Heart right ventricle (tissue), 16 donors: ENCODE results near the gene CASKIN2. TPM values are rescaled to one million over a fixed set of nuclear protein-coding genes. Genes with fewer than 3 reads are reported as not detected.
"Not testable (repeated sequence)": the region's sequence is repeated elsewhere in the genome, so short reads cannot be mapped to it uniquely, and the experiment has no call there.

Experiments
- ATAC-seq, 8 donors: fragments of 200-7000 bp; cut with Tn5 transposase; one replicate each; pipeline ENCODE4 v1.9.1; 2020; ENCODE audit warnings: mild to moderate bottlenecking in 8 of 8, moderate library complexity in 8 of 8, moderate number of reproducible peaks in 1 of 8
- DNase-seq, 2 donors: peaks; one replicate each; pipeline ENCODE4 v3.0.0-alpha.2; 2020
- H3K27ac ChIP-seq, 10 donors: fragments of 200-600 bp; sonication (generic) in 2 of 10; one replicate each; pipeline versions ENCODE4 v1.5.0 to v1.8.0; 2020 to 2022; ENCODE audit warnings: mild to moderate bottlenecking in 3 of 10
- H3K27me3 ChIP-seq, 7 donors: fragments of 200-600 bp; one replicate each; pipeline ENCODE4 v1.8.0; 2021 to 2022; ENCODE audit warnings: mild to moderate bottlenecking in 2 of 7
- H3K36me3 ChIP-seq, 9 donors: fragments of 200-600 bp; sonication (generic) in 1 of 9; one replicate each; pipeline versions ENCODE4 v1.5.0 to v1.8.0; 2020 to 2022; ENCODE audit warnings: mild to moderate bottlenecking in 2 of 9
- H3K4me1 ChIP-seq, 9 donors: fragments of 200-600 bp; sonication (generic) in 1 of 9; one replicate each; pipeline versions ENCODE4 v1.5.0 to v1.8.0; 2020 to 2022; ENCODE audit warnings: mild to moderate bottlenecking in 4 of 9
- H3K4me3 ChIP-seq, 10 donors: fragments of 200-600 bp; sonication (generic) in 2 of 10; one replicate each; pipeline versions ENCODE4 v1.5.0 to v1.8.0; 2020 to 2022; ENCODE audit warnings: mild to moderate bottlenecking in 7 of 10, moderate library complexity in 2 of 10
- H3K9me3 ChIP-seq, 11 donors: fragments of 200-600 bp in 10 of 11; sonication (generic) in 2 of 11; one replicate each; pipeline versions ENCODE4 v1.5.0 to v1.8.0; 2013 to 2022; ENCODE audit warnings: mild to moderate bottlenecking in 2 of 11, control low read depth in 1 of 11, moderate library complexity in 1 of 11
- WGBS, 2 donors: extraction: QIAGEN DNeasy Blood & Tissue Kit; methylation state at CpG; one replicate each; pipeline ENCODE4 v1.1.7; 2013; ENCODE audit warnings: inconsistent platforms in 1 of 2; 5-methylcytosine and 5-hydroxymethylcytosine counted together
- intact Hi-C, 10 donors: fragments of 100-400 bp; cut with DNase I; formaldehyde crosslinking; loops; one replicate each; pipeline versions ENCODE4 v1.11.1 to v1.14.2; 2022
- polyA plus RNA-seq, 2 donors: library from polyadenylated mRNA; stranded (reverse); fragments of 200-250 nt; gene quantifications; one replicate each; pipeline ENCODE4 v1.2.3, GENCODE V29; 2013
- total RNA-seq, 10 donors: library from RNA; stranded (reverse); fragmentation: NEBNext Ultra II Directional in 3 of 10; extraction: Animal tissue kit (Norgen Biotek cat#: 25700) in 3 of 10; gene quantifications; one replicate each; pipeline versions ENCODE4 v1.2.1 to v1.2.4, GENCODE V29; 2021 to 2023
- TF ChIP-seq, protein P1 (sequence below), 9 donors: fragments of 200-600 bp; sonication (generic) in 2 of 9; IDR thresholded peaks; one replicate each; pipeline versions ENCODE4 v1.5.0 to v1.8.0; 2021 to 2022; ENCODE audit warnings: antibody characterized with exemption in 9 of 9, mild to moderate bottlenecking in 5 of 9, moderate library complexity in 1 of 9
- donor health status: Arrhythmogenic right ventricular cardiomyopathy.
- donor health status: ischemic (EF 13 %, LVEDD 7.1; RV severe dilation, severe dysfunction).
- donor health status: healthy with polysubstance abuse.
- donor health status: DM: no; HTN: yes; CAD: no.
- donor health status: DM: no; HTN: no; CAD: no.
- donor health status: ischemic (EF 25% LVEDD 6.9; RV normal size, moderate dysfunction).
- donor health status: ischemic (EF 25% LVEDD 5.7; RV mildly dilated, moderate dysfunction).
- donor health status: healthy.
- donor health status: DM: yes; HTN: yes; CAD: no.
- donor health status: Ischemic cardiomyopathy.
- donor health status: ischemic (EF 35%, LVEDD 5.7; RV mildly dilated, moderate dysfunction).
- donor health status: nonischemic (EF 11% LVEDD 7.7; RV severe dilation, severe dysfunction).
- donor health status: DM: yes; HTN: yes; CAD: no.
- donor health status: PGD.
- donor health status: ischemic (EF 29% LVEDD 5.4; RV normal size, mild dysfunction).
- donor health status: nonischemic (EF 23%, LVEDD 6.1; RV moderate dilation, normal function).

CASKIN2 gene
- total and polyA plus RNA-seq, 12 donors = 17.6 to 59.2 (median 36.5) TPM

DNA sequence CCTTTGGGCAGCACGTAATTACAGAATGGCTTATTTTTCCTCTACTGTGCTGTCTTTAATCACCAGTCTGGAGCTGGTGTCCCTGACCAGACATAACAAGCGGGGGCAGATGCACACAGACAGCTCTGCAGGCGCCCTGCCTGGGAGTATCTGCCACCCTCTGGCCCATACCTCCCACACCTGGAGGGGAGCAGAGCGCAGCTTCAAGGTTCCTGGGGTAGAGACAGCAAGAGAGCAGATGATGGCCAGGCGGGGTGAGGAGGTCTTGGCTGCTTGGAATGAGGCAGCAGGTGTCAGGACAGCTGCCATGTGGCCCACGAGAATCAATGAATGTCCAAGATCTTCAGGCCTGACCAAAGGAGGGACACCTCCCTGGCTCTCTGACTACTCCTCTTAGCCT is 35.1 kb downstream of the CASKIN2 start:
- Histone ChIP-seq H3K4me3 (no peak overlapping the region), H3K4me1 (peaks cover 23 to 61% (median 40%) of the 10 kb centered on the region in 9 donors), H3K36me3 (peaks cover 0 to 2% (median 0%) of the 10 kb centered on the region in 9 donors), H3K9me3 (no peaks in the 10 kb centered on the region), H3K27ac (no peak overlapping the region), H3K27me3 (no peaks in the 10 kb centered on the region)
- ATAC-seq (no peak), DNase-seq (no peak)
- intact Hi-C loops = no loop called here
- TF ChIP-seq, protein P1, sequence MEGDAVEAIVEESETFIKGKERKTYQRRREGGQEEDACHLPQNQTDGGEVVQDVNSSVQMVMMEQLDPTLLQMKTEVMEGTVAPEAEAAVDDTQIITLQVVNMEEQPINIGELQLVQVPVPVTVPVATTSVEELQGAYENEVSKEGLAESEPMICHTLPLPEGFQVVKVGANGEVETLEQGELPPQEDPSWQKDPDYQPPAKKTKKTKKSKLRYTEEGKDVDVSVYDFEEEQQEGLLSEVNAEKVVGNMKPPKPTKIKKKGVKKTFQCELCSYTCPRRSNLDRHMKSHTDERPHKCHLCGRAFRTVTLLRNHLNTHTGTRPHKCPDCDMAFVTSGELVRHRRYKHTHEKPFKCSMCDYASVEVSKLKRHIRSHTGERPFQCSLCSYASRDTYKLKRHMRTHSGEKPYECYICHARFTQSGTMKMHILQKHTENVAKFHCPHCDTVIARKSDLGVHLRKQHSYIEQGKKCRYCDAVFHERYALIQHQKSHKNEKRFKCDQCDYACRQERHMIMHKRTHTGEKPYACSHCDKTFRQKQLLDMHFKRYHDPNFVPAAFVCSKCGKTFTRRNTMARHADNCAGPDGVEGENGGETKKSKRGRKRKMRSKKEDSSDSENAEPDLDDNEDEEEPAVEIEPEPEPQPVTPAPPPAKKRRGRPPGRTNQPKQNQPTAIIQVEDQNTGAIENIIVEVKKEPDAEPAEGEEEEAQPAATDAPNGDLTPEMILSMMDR (IDR thresholded peaks at IDR 0.05) = no peak
- 93 to 97% methylated on average over 6 of the region's 6 CpGs for WGBS, 2 donors

DNA sequence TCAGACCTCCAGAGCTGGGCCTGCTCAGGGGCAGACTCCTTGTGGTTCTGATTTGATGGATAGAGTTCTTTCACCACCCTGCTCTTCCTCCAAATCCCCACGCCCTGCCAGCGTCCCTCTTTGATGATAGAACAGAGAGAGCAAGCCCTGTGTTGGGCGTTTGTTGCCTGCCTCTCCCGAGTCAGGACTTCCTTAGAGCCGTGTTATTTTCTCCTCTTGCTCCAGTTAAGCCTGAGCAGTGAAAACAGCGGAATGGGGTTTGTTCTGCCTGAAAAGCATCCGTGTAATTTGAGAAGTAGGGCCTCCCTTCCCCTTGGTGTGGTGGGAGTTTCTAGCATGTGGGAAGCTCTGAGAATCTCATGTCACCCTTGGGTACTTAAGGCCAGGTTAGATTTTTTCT is 36.8 kb downstream of the CASKIN2 start:
- H3K4me1 ChIP-seq = peaks cover 28 to 75% (median 55%) of the 10 kb centered on the region in 9 donors

DNA sequence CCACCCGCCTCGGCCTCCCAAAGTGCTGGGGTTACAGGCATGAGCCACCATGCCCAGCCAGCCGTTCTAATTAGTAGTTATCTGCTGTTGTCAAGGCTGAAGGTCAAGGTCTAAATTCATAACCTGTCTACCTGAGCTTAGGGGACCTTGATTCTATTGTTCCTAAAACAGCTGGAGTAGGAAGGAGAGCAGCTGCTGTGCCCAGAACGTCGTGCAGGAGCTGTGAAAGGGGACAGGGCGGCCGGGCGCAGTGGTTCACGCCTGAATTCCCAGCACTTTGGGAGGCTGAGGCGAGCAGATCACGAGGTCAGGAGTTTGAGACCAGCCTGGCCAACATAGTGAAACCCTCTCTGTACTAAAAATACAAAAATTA is 37.9 kb downstream of the CASKIN2 start:
- peak overlapping the region in 3 of 10 donors; percentile 37 to 44 (median 42) for H3K4me3 ChIP-seq
- not testable (repeated sequence) for ATAC-seq, H3K9me3 ChIP-seq, H3K27me3 ChIP-seq, DNase-seq
- H3K27ac ChIP-seq = peak overlapping the region in 9 of 10 donors; percentile 56 to 90 (median 80)
- H3K4me1 ChIP-seq = peaks cover 28 to 86% (median 53%) of the 10 kb centered on the region in 9 donors
- H3K36me3 ChIP-seq = peaks cover 0 to 22% (median 0%) of the 10 kb centered on the region in 9 donors
- 80% methylated on average over 11 of the region's 11 CpGs for WGBS, 2 donors
- intact Hi-C loops = loop anchor here in 2 of 10 donors (5.0 to 10.0 kb wide), 3 partner anchors 35 to 53 kb away; no protein-coding TSS in a partner anchor

More for the DNA sequence above, 36.8 kb downstream of the CASKIN2 start:
- Histone ChIP-seq H3K36me3 (peaks cover 0 to 12% (median 0%) of the 10 kb centered on the region in 9 donors), H3K4me3 (no peak overlapping the region), H3K27me3 (no peaks in the 10 kb centered on the region), H3K27ac (peak overlapping the region in 6 of 10 donors; percentile 1 to 51 (median 27)), H3K9me3 (no peaks in the 10 kb centered on the region)
- 65 to 69% methylated on average over 7 of the region's 7 CpGs for WGBS, 2 donors
- TF ChIP-seq, protein P1 (IDR thresholded peaks at IDR 0.05) = no peak
- intact Hi-C loops = loop anchor here in 2 of 10 donors (5.0 to 10.0 kb wide), 3 partner anchors 34 to 54 kb away; no protein-coding TSS in a partner anchor
- DNase-seq (no peak), ATAC-seq (no peak)

DNA sequence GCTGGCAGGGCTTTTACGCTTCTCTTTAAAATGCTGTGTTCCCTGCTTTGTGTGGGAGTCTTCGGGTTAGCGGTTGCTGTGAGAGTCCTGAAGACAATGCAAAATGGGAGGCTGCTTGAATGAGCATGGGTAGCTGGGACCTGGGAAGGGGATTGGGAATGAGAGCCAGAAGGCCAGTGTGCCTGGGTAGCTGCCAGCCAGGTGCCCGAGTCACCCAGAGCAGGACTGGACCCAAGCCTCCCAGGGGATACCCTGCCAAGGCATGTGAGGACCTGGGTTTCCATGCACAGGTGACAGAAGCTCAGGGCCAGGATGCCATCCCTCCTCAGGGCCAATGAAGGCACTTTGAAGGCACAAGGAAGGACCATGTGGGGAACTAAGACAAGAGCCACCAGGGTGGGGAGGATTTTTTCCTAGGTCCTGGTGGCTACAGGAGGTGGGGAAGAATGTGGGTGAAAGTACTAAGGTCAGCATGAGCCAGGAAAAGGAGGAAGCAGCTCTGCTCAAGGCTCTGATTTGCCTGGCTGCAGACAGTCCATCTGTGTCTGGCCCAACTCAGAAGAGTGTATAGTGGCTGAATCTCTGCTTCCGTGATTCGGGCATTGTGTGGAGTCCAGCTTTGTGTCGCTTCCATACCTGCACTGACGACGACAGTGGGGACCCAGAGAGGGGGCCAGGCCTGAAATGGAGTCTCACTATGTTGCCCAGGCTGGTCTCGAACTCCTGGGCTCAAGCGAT is 38.4 kb downstream of the CASKIN2 start:
- no peaks in the 10 kb centered on the region for H3K27me3 ChIP-seq
- peaks cover 28 to 87% (median 49%) of the 10 kb centered on the region in 9 donors for H3K4me1 ChIP-seq
- ATAC-seq (peak in 7 of 8 donors; percentile 8 to 29 (median 19)), DNase-seq (no peak)
- peak overlapping the region in 8 of 10 donors; percentile 8 to 44 (median 34) for H3K4me3 ChIP-seq
- intact Hi-C loops = loop anchor here in 2 of 10 donors (5.0 to 10.0 kb wide), 3 partner anchors 35 to 52 kb away; no protein-coding TSS in a partner anchor
- H3K36me3 ChIP-seq = peaks cover 0 to 28% (median 0%) of the 10 kb centered on the region in 9 donors
- peak overlapping the region; percentile 57 to 90 (median 81) for H3K27ac ChIP-seq
- 39 to 41% methylated on average over 11 of the region's 11 CpGs for WGBS, 2 donors
- H3K9me3 ChIP-seq = no peaks in the 10 kb centered on the region
- TF ChIP-seq, protein P1 (IDR thresholded peaks at IDR 0.05) = no peak
